GM10266 (cell line): ENCODE results near the gene APOB.

Experiments used
- DNase-seq: peaks from one replicate; pipeline ENCODE4 v3.0.0; 2012; ENCODE audit errors: extremely low spot score
- CTCF ChIP-seq: IDR thresholded peaks from 2 replicates; pipeline ENCODE4 v1.5.1; 2012; ENCODE audit warnings: mild to moderate bottlenecking, low read depth; ENCODE audit not compliant: control insufficient read depth, insufficient read depth; ENCODE audit errors: missing control alignments

APOB gene

GRCh38 chr2:21020031-21020667, 23.7 kb downstream of the APOB start:
- TF ChIP-seq CTCF = no peak
- DNase-seq = no peak

DNA sequence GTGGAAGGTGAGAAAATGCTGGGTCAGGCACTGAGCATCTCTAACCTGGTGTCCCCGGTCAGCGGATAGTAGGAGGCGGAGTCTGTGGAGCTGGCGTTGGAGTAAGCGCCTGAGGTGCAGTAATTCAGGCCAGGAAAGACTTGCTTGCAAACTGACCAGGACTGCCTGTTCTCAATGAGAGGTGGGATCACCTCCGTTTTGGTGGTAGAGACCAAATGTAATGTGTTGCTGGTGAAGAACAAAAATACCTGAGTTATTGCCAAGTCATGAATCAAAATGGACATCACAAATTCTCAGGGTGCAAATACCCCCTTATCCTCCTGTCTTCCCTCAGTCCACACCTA, 24.2 kb downstream of the APOB start:
- no peak for DNase-seq

GRCh38 chr2:21019000-21019677, 24.7 kb downstream of the APOB start:
- no peak for DNase-seq
- TF ChIP-seq CTCF = no peak

More for the DNA sequence above, 24.2 kb downstream of the APOB start:
- TF ChIP-seq CTCF = no peak

DNA sequence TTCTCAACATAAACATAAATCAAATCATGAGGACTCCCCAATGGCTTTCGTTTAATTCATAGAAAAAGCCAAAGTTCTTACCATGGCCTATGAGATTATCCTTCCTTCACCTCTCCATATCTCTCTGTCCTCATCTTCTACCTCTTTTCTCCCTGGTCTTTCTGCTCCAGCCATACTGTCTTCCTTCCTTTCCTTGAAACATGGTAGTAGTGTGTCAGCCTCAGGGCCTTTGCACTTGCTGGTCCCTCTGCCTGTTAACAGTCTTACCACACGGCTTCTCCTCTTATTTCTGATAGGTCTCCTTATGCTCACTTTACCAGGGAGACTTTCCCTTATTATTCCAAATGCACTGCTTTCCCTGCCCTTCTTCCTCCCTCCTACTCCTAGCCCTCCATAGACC, 25.6 kb downstream of the APOB start:
- no peak for TF ChIP-seq CTCF

DNA sequence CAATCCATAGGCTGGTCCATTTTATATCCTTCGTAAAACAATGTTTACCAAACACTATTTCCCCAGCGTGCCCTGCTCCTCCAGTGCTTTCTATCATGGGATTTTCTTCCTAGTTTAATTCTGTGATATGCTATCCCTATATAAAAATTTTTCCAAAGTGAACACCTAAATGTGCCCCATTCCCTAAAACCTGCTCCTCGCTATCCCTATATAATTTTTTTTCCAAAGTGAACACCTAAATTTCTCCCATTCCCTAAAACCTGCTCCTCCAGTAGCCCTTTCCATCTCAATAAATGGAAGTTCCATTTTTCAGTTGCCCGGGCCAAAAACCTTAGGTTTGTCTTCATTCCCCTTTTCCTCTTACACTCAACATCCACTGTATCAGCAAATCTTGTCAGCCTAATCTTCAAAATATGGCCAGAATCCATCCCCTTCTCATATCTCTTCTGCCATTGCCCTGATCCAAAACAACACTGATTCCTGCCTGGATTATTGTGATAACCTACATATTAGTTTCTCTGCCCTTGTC, 26.1 kb downstream of the APOB start:
- no peak for DNase-seq
- no peak for TF ChIP-seq CTCF

More for the DNA sequence above, 25.6 kb downstream of the APOB start:
- DNase-seq = no peak

DNA sequence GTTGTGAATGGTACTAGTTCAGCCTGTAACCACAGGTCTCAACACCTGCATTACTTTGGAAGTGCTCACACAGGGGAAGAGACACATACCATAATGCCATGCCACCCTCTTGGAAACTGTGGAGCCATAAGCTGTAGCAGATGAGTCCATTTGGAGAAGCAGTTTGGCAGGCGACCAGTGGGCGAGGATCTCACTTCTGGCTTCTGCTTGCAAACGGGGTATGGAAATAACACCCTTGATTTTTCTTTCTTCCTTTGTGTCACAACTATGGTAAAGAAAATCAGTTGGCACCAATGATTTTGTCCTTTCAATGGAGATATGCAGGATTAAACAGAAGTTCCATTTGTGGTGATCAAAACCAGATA, 28.6 kb downstream of the APOB start:
- DNase-seq = no peak
- TF ChIP-seq CTCF = no peak
